B cell (primary cell): ENCODE measurements around the gene PLXNA1.

Experiments used
- CTCF ChIP-seq: fragments of 200-600 bp; IDR thresholded peaks from one replicate; pipeline ENCODE4 v1.8.0; 2022; ENCODE audit warnings: antibody characterized with exemption, mild to moderate bottlenecking
- EZH2 ChIP-seq: IDR thresholded peaks from 2 replicates; pipeline ENCODE4 v1.6.1; 2012; ENCODE audit warnings: borderline replicate concordance, low read depth, mild to moderate bottlenecking, moderate library complexity, low read length; ENCODE audit not compliant: insufficient read depth, poor library complexity, severe bottlenecking

GRCh38 chr3:127003175-127003555, 20.2 kb downstream of the PLXNA1 start:
- TF ChIP-seq CTCF (no peak), EZH2 (no peak)
